ENCODE results near the gene PSMB5.

Gene PSMB5

GRCh38 chr14:23058654-23059504 is 24.2 kb upstream of the PSMB5 start:
- no peak for DNase-seq

- no peak for DNase-seq
These were observed 23.3 kb upstream of the PSMB5 start for GRCh38 chr14:23057757-23058653.

- DNase-seq = no peak
These were observed 22.5 kb upstream of the PSMB5 start, which contains the start of gene CDH24 for GRCh38 chr14:23056956-23057756. Gene CDH24 (minus strand): TSS chr14:23057520. CDS start chr14:23055733, 1,787 bp downstream.

- DNase-seq = no peak
These were observed 21.6 kb upstream of the PSMB5 start for GRCh38 chr14:23056145-23056955.

DNA sequence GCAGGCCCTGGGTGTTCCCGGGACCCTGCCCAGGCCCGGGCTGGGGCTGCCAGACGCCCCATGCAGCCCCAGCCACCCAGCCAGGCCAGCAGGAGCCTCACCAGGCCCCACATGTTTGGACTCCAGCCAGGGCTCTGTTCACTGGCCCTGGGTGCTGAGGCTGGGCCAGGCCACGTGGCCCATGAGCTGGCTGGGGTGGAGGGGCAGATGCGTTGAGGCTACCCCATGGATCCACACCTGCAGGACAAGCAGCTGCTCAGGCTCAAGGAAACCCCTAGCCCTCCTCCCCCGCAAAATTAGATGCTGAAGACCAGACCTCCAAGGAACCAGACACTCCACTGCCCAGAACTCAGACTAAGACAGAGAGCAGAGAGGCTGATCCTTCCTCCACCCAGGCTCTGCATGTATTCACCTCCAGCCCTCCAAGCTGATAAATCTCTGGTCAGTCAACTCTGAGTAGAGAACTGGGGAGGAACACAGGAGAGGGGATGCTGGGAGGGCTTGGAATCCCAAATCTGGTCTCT is 21.0 kb upstream of the PSMB5 start:
- DNase-seq = no peak

DNA sequence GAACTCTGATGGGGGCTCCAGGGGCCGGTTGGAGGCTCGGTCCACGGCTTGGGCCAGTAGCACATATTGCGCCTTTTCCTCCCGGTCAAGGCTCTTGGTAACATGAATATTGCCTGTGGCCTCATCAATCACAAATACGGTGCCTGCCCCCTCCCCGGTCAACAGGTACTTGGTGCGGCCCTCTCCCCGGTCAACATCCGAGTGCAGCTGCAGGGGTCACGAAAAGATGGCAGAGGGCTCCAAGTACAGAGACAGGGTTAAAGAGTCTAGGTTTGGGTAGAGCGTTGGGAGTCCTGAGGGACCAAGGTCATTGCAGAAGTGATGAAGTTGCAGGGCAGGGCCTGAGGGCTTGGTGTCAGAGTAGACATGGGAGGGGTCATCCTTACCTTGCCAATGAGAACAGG is 20.4 kb upstream of the PSMB5 start:
- DNase-seq = no peak

- DNase-seq = no peak
These were observed 19.5 kb upstream of the PSMB5 start for GRCh38 chr14:23054000-23054811.

- no peak for DNase-seq
These were observed 18.7 kb upstream of the PSMB5 start for GRCh38 chr14:23053426-23053825.

DNA sequence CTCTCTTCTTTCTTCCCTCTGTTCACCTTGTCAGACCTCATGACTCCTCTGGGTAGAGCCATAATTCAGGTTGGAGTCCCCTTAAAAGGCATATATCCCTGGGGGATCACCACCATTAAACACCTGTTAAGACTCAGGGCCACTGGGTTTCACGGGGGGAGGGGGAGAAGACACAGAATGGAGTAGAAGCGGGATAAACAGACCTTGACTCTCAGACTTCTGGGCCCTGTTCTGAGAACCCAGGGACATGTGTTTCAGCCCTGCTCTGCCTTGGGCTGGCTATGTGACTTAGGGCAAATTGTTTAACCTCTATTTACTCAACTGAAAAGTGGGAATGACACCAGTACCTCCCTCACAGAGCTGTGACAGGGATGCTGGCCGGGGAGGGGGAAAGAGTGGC is 18.0 kb upstream of the PSMB5 start:
- DNase-seq = no peak

DNA sequence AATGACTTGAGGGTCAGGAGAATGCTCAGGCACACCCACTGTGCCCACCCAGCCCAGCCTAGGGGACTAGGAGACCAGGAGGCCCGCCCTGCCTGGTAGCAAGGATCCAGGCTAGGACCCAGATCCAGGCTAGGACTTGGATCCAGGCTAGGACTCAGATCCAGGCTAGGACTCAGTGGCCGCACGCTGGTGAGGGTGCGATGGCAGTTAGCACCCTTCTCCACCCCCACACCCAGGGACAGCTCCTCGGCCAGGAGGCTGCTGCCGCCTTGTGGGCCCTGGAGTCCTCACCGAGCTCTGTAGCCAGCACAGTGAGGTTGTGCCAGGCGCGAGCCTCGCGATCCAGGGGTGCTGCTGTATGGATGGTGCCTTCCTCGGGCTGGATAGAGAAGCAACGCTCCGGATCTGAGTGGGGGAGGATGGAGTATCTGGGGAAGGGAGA is 17.5 kb upstream of the PSMB5 start:
- DNase-seq = no peak

- no peak for DNase-seq
These were observed 16.7 kb upstream of the PSMB5 start for GRCh38 chr14:23051141-23052057.

DNA sequence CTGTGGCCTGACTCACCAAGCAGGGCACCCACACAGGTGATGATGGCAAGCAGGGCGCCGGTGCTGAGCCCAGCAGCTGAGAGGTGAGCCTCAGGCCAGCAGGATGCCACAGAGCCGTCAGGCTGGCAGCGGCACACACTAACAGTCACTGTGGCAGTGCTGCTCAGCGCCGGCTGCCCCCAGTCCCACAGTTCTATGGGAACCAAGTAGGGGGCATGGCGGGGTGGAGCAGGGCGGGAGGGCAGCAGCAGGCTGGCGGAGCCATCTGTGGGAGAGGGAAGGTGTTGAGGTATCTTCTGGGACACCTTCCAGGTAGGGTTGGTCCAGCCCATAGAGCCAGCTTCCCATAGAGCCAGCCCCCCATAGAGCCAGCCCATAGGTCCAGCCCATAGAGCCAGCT is 14.3 kb upstream of the PSMB5 start:
- DNase-seq = no peak

GRCh38 chr14:23047751-23048693 is 13.3 kb upstream of the PSMB5 start:
- DNase-seq = no peak

GRCh38 chr14:23047034-23047634 is 12.4 kb upstream of the PSMB5 start:
- DNase-seq = no peak

DNA sequence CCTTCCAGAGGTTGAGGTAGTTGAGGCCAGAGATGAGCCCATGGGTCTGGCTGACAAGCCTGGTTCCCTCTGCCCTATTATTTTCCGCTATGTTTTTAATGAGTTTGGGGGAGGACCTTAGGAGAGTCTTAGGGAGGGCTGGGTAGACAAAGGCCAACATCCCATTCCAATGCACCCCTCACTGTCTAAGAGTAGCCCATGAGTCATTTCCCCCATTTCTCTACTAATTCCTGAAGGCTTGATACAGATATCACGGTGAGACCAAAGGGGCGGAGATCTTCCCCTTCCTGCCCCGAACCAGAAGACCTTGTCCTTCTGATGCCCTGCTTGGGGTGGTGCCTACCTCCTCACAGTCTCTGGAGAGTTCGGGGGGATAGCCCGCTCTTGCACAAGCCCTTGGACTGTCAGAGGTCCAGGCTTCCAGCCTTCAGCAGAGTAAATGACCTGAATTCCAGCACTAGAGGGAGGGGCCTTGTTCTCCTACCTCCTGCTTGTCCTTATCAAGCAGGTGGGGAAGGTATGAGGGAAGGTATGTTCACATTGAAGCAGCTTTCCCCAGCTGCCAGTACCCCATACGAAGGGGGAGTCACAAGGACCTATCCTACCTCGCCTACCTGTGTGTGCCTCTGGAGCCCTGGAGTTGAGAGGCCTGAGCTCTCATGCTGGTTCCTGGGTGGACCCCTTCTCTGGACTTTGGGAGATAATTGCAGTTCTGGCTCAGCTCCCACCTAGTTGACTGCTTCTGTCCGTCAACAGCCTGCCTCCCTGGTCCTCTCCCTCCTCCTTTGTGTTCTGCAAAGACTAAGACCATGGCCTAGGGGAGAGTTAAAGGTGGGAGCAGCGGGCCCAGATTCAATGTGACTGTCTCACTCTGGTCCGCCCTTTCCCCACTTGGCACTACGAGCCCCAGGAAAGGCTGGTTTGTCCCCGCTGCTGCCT is 11.0 kb upstream of the PSMB5 start:
- no peak for DNase-seq

DNA sequence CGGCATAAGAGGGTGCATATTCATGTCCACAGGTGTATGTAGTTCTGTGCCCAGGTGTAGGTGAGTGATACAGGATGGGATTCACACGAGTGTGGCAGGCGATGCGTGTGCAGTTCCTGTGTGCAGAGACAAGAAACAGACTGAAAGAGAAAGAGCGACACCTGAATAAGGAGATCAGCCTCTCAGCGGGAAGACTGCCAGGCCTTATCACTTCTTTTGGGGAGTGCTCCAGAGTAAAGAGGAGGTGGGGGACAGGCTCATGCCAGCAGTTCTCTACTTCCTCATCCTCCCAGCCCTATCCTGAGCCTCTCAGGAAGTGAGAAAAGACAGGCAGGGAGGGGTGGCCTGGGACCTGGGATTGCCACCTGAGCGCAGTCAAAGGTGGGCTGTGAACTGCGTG is 10.1 kb upstream of the PSMB5 start:
- DNase-seq = no peak

DNA sequence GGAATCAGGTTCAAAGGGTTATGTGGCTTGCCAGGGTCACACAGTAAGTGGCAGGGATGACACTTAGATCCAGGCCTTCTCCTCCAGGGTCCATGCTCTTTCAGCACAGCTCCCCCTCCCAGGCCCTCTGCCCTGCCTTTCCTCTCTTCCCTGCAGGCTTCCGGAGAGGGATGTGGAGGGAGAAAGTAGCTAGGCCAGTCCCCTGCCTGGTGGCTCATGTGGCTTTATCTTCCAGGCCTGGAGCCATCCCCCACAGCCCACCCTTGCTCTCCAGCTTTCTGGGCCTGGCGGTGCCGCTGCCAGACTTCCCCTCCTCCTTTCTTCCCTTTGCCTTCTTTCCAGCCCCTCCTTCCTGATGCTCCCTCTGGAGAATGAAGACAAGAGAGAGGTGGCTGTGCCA is 9.1 kb upstream of the PSMB5 start:
- DNase-seq = no peak
